ENCODE data around the gene RCOR2.

Gene RCOR2

GRCh38 chr11:63951779-63952536 lies 35.0 kb upstream of the RCOR2 start:
- in situ Hi-C loops (cut with HindIII; ENCODE audit: low sequenced_read_pairs) = no loop called here
- H3K4me3 ChIP-seq (ENCODE audit: low read depth, low read length) = no peak overlapping the region
- DNase-seq (ENCODE audit: low read depth, low spot score) = no peak
- TF ChIP-seq, protein P1, sequence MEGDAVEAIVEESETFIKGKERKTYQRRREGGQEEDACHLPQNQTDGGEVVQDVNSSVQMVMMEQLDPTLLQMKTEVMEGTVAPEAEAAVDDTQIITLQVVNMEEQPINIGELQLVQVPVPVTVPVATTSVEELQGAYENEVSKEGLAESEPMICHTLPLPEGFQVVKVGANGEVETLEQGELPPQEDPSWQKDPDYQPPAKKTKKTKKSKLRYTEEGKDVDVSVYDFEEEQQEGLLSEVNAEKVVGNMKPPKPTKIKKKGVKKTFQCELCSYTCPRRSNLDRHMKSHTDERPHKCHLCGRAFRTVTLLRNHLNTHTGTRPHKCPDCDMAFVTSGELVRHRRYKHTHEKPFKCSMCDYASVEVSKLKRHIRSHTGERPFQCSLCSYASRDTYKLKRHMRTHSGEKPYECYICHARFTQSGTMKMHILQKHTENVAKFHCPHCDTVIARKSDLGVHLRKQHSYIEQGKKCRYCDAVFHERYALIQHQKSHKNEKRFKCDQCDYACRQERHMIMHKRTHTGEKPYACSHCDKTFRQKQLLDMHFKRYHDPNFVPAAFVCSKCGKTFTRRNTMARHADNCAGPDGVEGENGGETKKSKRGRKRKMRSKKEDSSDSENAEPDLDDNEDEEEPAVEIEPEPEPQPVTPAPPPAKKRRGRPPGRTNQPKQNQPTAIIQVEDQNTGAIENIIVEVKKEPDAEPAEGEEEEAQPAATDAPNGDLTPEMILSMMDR (IDR thresholded peaks at IDR 0.05; ENCODE audit: low read depth, low read length) = no peak

GRCh38 chr11:63945477-63946163 lies 28.7 kb upstream of the RCOR2 start:
- H3K4me3 ChIP-seq (ENCODE audit: low read depth, low read length) = no peak overlapping the region
- TF ChIP-seq, protein P1 (IDR thresholded peaks at IDR 0.05; ENCODE audit: low read depth, low read length) = peak; percentile 67
- in situ Hi-C loops (cut with HindIII; ENCODE audit: low sequenced_read_pairs) = no loop called here
- DNase-seq (ENCODE audit: low read depth, low spot score) = peak; percentile 73

DNA sequence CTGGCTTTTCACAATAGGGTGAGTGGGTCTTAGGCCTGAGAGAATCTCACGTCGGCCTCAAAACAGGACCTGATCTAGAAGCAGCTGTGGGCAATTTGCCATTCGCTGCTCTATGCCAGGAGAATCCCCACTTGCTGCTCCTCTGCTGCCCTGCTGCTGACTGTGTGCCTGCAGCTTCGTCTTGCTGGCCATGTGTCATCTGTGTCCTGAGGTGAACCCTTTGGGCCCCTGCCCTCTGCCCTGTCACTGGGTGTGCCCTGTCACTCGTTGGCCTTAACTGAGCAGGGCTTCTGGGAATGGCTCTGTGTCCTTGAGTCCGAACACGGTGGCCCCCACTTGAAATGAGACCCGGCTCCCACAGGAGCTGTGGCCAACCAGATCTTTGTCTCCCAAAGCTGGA lies 28.0 kb upstream of the RCOR2 start:
- in situ Hi-C loops (cut with HindIII; ENCODE audit: low sequenced_read_pairs) = no loop called here
- no peak overlapping the region for H3K4me3 ChIP-seq (ENCODE audit: low read depth, low read length)
- TF ChIP-seq, protein P1 (IDR thresholded peaks at IDR 0.05; ENCODE audit: low read depth, low read length) = no peak
- no peak for DNase-seq (ENCODE audit: low read depth, low spot score)

GRCh38 chr11:63942803-63943202 lies 25.8 kb upstream of the RCOR2 start:
- TF ChIP-seq, protein P1 (IDR thresholded peaks at IDR 0.05; ENCODE audit: low read depth, low read length) = no peak
- no peak for DNase-seq (ENCODE audit: low read depth, low spot score)
- no peak overlapping the region for H3K4me3 ChIP-seq (ENCODE audit: low read depth, low read length)
- in situ Hi-C loops (cut with HindIII; ENCODE audit: low sequenced_read_pairs) = no loop called here

- TF ChIP-seq, protein P1 (IDR thresholded peaks at IDR 0.05; ENCODE audit: low read depth, low read length) = no peak
- DNase-seq (ENCODE audit: low read depth, low spot score) = no peak
- no peak overlapping the region for H3K4me3 ChIP-seq (ENCODE audit: low read depth, low read length)
- in situ Hi-C loops (cut with HindIII; ENCODE audit: low sequenced_read_pairs) = no loop called here
Measured at GRCh38 chr11:63941901-63942300, 24.9 kb upstream of the RCOR2 start.

- no peak overlapping the region for H3K4me3 ChIP-seq (ENCODE audit: low read depth, low read length)
- no peak for DNase-seq (ENCODE audit: low read depth, low spot score)
- in situ Hi-C loops (cut with HindIII; ENCODE audit: low sequenced_read_pairs) = no loop called here
- TF ChIP-seq, protein P1 (IDR thresholded peaks at IDR 0.05; ENCODE audit: low read depth, low read length) = no peak
Measured at GRCh38 chr11:63940786-63941185, 23.8 kb upstream of the RCOR2 start.

All from astrocyte of the spinal cord (primary cell).